HepG2 (cell line): ENCODE data around the gene PPP2R2D. TPM values are rescaled to one million over a fixed set of nuclear protein-coding genes. Genes with fewer than 3 reads are reported as not detected.
A peak's percentile ranks its signal among the peaks of the same experiment; 100 is the strongest.

Experiments used
- CEBPB ChIP-seq: IDR thresholded peaks from 2 replicates; pipeline ENCODE4 v1.6.1; 2011; ENCODE audit warnings: low read depth, low read length, improper control_type of control experiment, borderline replicate concordance
- GLI4 ChIP-seq: sonication (generic); formaldehyde crosslinking; IDR thresholded peaks from 2 replicates; pipeline ENCODE4 v1.5.1; 2020; ENCODE audit warnings: missing genetic modification reagents, mild to moderate bottlenecking, moderate library complexity, borderline replicate concordance
- IRF2 ChIP-seq: IDR thresholded peaks from 2 replicates; pipeline ENCODE4 v1.6.1; 2018; ENCODE audit warnings: missing genetic modification reagents, missing compliant biosample characterization
- KMT2A ChIP-seq: sonication (generic); formaldehyde crosslinking; IDR thresholded peaks from 2 replicates; pipeline ENCODE4 v1.4.0; 2020; ENCODE audit warnings: missing genetic modification reagents
- MYC ChIP-seq: sonication (generic); formaldehyde crosslinking; IDR thresholded peaks from 2 replicates; pipeline ENCODE4 v1.9.0; 2021; ENCODE audit warnings: missing genetic modification reagents, borderline replicate concordance
- NCOA5 ChIP-seq: sonication (generic); formaldehyde crosslinking; IDR thresholded peaks from 2 replicates; pipeline ENCODE4 v1.4.0; 2020; ENCODE audit warnings: missing genetic modification reagents
- SMAD9 ChIP-seq: sonication (generic); formaldehyde crosslinking; IDR thresholded peaks from 2 replicates; pipeline ENCODE4 v1.5.1; 2020; ENCODE audit warnings: mild to moderate bottlenecking, missing genetic modification reagents
- ZNF121 ChIP-seq: sonication (generic); formaldehyde crosslinking; IDR thresholded peaks from 2 replicates; pipeline ENCODE4 v1.5.0; 2020; ENCODE audit warnings: mild to moderate bottlenecking, missing genetic modification reagents
- ZNF670 ChIP-seq: sonication (generic); formaldehyde crosslinking; IDR thresholded peaks from 2 replicates; pipeline ENCODE4 v1.8.0; 2022; ENCODE audit warnings: mild to moderate bottlenecking, missing genetic modification reagents, borderline replicate concordance
- ZNF781 ChIP-seq: sonication (generic); formaldehyde crosslinking; IDR thresholded peaks from 2 replicates; pipeline ENCODE4 v1.5.1; 2020; ENCODE audit warnings: borderline replicate concordance, mild to moderate bottlenecking, missing genetic modification reagents; ENCODE audit errors: not compliant biosample characterization
- polyA plus RNA-seq, 8 experiments: library from polyadenylated mRNA; depleted of rRNA in 3 of 8; stranded (reverse) in 7 of 8; unstranded in 1 of 8; fragments of >200 nt; fragmentation: Illumina TruSeq in 4 of 8; extraction: Trizol in 4 of 8; gene quantifications; 2 replicates each; pipeline versions ENCODE4 v1.2.1 to v1.2.3, GENCODE V29; 2011 to 2016; ENCODE audit warnings: low read depth in 4 of 8, missing spikeins in 1 of 8, mixed read lengths in 1 of 8; ENCODE audit not compliant: insufficient read depth in 1 of 8
- total RNA-seq, 5 experiments: library from RNA; depleted of rRNA; stranded (reverse); fragments of >200 nt; fragmentation: Illumina TruSeq; extraction: Trizol; gene quantifications; 2 replicates each; pipeline ENCODE4 v1.2.3, GENCODE V29; 2016; ENCODE audit warnings: low read depth in 1 of 5
- TF ChIP-seq, protein P1 (sequence below): sonication (generic); formaldehyde crosslinking; IDR thresholded peaks from 2 replicates; pipeline ENCODE4 v1.8.1; 2023; ENCODE audit warnings: mild to moderate bottlenecking, missing genetic modification reagents, borderline replicate concordance
- TF ChIP-seq, protein P2 (sequence below): sonication (generic); formaldehyde crosslinking; IDR thresholded peaks from 2 replicates; pipeline ENCODE4 v1.4.0; 2020; ENCODE audit warnings: missing genetic modification reagents
- TF ChIP-seq, protein P3 (sequence below): sonication (generic); formaldehyde crosslinking; IDR thresholded peaks from 2 replicates; pipeline ENCODE4 v1.5.1; 2020; ENCODE audit warnings: missing genetic modification reagents, mild to moderate bottlenecking, borderline replicate concordance
- TF ChIP-seq, protein P4 (sequence below): sonication (generic); formaldehyde crosslinking; IDR thresholded peaks from 2 replicates; pipeline ENCODE4 v1.5.0; 2020; ENCODE audit warnings: mild to moderate bottlenecking, missing genetic modification reagents
- TF ChIP-seq, protein P5 (sequence below): sonication (generic); formaldehyde crosslinking; IDR thresholded peaks from 2 replicates; pipeline ENCODE4 v1.9.0; 2022; ENCODE audit warnings: low read depth, missing genetic modification reagents
- TF ChIP-seq, protein P6 (sequence below): sonication (generic); formaldehyde crosslinking; IDR thresholded peaks from 2 replicates; pipeline ENCODE4 v1.5.1; 2020; ENCODE audit warnings: missing genetic modification reagents, mild to moderate bottlenecking, borderline replicate concordance

The PPP2R2D gene
- total and polyA plus RNA-seq, 2 of the 13 experiments (the other 11 are each of a cell fraction or from before 2014, with no cell fraction given) = 32.7 to 33.2 TPM

DNA sequence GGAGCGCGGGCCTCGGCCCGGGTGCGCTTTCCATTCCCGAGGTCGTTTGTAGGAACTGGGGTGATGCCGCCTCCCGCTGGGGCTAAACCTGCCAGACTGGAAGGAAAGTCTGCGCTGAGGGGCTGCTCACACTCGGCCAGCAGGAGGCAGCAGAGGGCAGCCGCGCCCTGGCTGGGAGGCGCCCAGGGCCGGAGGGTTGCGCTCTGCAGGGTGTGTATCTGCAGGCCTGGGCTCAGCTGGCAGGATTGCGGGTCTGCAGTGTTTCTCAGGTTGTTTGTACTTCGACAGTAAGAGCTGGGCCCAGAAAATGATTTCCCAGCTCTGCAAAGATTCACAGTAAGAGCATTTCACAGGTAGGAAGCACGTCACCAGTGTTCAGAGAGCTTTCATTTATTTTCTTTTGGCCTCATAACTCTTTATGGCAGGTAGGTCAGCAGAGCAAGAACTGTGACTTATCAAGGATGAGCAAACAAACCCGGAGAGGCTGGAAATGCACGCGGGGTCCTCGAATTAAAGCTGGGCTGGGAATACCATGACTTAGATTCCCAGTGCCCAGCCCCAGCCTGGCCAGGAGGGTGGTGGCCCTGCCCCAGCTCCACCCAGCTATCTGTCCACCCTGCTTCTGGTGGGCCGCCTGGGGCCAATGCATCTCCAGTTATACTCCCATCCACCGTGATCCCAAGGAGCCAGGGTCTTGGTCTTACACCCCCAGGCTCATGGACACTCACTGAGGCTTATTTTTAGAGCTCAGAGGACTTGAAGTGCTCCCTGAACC is 15.2 kb upstream of the PPP2R2D start (continued):
- TF ChIP-seq, protein P1, sequence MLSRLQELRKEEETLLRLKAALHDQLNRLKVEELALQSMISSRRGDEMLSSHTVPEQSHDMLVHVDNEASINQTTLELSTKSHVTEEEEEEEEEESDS (CRISPR knock-in tag) = no peak
- no peak for TF ChIP-seq ZNF121
- no peak for TF ChIP-seq ZNF781 (CRISPR knock-in tag)
- TF ChIP-seq ZNF670 (CRISPR knock-in tag) = no peak
- TF ChIP-seq, protein P2, sequence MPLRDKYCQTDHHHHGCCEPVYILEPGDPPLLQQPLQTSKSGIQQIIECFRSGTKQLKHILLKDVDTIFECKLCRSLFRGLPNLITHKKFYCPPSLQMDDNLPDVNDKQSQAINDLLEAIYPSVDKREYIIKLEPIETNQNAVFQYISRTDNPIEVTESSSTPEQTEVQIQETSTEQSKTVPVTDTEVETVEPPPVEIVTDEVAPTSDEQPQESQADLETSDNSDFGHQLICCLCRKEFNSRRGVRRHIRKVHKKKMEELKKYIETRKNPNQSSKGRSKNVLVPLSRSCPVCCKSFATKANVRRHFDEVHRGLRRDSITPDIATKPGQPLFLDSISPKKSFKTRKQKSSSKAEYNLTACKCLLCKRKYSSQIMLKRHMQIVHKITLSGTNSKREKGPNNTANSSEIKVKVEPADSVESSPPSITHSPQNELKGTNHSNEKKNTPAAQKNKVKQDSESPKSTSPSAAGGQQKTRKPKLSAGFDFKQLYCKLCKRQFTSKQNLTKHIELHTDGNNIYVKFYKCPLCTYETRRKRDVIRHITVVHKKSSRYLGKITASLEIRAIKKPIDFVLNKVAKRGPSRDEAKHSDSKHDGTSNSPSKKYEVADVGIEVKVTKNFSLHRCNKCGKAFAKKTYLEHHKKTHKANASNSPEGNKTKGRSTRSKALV (CRISPR knock-in tag) = peak; percentile 65; the same call in 1 of the 2 replicates
- no peak for TF ChIP-seq NCOA5
- TF ChIP-seq, protein P3, sequence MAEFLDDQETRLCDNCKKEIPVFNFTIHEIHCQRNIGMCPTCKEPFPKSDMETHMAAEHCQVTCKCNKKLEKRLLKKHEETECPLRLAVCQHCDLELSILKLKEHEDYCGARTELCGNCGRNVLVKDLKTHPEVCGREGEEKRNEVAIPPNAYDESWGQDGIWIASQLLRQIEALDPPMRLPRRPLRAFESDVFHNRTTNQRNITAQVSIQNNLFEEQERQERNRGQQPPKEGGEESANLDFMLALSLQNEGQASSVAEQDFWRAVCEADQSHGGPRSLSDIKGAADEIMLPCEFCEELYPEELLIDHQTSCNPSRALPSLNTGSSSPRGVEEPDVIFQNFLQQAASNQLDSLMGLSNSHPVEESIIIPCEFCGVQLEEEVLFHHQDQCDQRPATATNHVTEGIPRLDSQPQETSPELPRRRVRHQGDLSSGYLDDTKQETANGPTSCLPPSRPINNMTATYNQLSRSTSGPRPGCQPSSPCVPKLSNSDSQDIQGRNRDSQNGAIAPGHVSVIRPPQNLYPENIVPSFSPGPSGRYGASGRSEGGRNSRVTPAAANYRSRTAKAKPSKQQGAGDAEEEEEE = no peak
- peak; percentile 58; the same call in 1 of the 2 replicates for TF ChIP-seq KMT2A (CRISPR knock-in tag)
- no peak; the same call in 1 of the 2 replicates for TF ChIP-seq MYC
- TF ChIP-seq, protein P4, sequence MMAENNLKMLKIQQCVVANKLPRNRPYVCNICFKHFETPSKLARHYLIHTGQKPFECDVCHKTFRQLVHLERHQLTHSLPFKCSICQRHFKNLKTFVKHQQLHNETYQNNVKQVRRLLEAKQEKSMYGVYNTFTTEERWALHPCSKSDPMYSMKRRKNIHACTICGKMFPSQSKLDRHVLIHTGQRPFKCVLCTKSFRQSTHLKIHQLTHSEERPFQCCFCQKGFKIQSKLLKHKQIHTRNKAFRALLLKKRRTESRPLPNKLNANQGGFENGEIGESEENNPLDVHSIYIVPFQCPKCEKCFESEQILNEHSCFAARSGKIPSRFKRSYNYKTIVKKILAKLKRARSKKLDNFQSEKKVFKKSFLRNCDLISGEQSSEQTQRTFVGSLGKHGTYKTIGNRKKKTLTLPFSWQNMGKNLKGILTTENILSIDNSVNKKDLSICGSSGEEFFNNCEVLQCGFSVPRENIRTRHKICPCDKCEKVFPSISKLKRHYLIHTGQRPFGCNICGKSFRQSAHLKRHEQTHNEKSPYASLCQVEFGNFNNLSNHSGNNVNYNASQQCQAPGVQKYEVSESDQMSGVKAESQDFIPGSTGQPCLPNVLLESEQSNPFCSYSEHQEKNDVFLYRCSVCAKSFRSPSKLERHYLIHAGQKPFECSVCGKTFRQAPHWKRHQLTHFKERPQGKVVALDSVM (CRISPR knock-in tag) = no peak
- no peak for TF ChIP-seq GLI4
- TF ChIP-seq, protein P5, sequence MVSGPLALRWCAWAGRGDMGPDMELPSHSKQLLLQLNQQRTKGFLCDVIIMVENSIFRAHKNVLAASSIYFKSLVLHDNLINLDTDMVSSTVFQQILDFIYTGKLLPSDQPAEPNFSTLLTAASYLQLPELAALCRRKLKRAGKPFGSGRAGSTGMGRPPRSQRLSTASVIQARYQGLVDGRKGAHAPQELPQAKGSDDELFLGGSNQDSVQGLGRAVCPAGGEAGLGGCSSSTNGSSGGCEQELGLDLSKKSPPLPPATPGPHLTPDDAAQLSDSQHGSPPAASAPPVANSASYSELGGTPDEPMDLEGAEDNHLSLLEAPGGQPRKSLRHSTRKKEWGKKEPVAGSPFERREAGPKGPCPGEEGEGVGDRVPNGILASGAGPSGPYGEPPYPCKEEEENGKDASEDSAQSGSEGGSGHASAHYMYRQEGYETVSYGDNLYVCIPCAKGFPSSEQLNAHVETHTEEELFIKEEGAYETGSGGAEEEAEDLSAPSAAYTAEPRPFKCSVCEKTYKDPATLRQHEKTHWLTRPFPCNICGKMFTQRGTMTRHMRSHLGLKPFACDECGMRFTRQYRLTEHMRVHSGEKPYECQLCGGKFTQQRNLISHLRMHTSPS (CRISPR knock-in tag) = no peak
- no peak for TF ChIP-seq CEBPB
- TF ChIP-seq SMAD9 (CRISPR knock-in tag) = no peak
- TF ChIP-seq, protein P6, sequence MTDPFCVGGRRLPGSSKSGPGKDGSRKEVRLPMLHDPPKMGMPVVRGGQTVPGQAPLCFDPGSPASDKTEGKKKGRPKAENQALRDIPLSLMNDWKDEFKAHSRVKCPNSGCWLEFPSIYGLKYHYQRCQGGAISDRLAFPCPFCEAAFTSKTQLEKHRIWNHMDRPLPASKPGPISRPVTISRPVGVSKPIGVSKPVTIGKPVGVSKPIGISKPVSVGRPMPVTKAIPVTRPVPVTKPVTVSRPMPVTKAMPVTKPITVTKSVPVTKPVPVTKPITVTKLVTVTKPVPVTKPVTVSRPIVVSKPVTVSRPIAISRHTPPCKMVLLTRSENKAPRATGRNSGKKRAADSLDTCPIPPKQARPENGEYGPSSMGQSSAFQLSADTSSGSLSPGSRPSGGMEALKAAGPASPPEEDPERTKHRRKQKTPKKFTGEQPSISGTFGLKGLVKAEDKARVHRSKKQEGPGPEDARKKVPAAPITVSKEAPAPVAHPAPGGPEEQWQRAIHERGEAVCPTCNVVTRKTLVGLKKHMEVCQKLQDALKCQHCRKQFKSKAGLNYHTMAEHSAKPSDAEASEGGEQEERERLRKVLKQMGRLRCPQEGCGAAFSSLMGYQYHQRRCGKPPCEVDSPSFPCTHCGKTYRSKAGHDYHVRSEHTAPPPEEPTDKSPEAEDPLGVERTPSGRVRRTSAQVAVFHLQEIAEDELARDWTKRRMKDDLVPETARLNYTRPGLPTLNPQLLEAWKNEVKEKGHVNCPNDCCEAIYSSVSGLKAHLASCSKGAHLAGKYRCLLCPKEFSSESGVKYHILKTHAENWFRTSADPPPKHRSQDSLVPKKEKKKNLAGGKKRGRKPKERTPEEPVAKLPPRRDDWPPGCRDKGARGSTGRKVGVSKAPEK = no peak
- 0 out of 2 replicates have a peak, but pooled peaks have one; percentile 24 for TF ChIP-seq IRF2
